Smooth muscle cell (in vitro differentiated cells): ENCODE data around the gene LIPT2. TPM values are rescaled to one million over a fixed set of nuclear protein-coding genes. Genes with fewer than 3 reads are reported as not detected.

Experiments used
- DNase-seq: peaks from one replicate; lab custom pipeline; 2025; ENCODE audit not compliant: unreplicated experiment; lab: John Stamatoyannopoulos, UW
- H2AFZ ChIP-seq: fragments of 200-600 bp; sonication (generic); 2 replicates; pipeline ENCODE4 v1.6.0; 2016; ENCODE audit warnings: antibody characterized with exemption, low read depth, mild to moderate bottlenecking
- H3F3A ChIP-seq: fragments of 200-600 bp; sonication (generic); 2 replicates; pipeline ENCODE4 v1.6.0; 2017; ENCODE audit warnings: antibody characterized with exemption, low read depth
- H3K27ac ChIP-seq: fragments of 200-600 bp; sonication (generic); 2 replicates; pipeline ENCODE4 v1.5.1; 2016; ENCODE audit warnings: low read depth, mild to moderate bottlenecking
- H3K27me3 ChIP-seq: fragments of 200-600 bp; sonication (generic); 2 replicates; pipeline ENCODE4 v1.6.1; 2016; ENCODE audit warnings: low read depth, mild to moderate bottlenecking
- H3K36me3 ChIP-seq: fragments of 200-600 bp; sonication (generic); 2 replicates; pipeline ENCODE4 v1.5.1; 2016; ENCODE audit warnings: low read depth
- H3K4me1 ChIP-seq: fragments of 200-600 bp; sonication (generic); 2 replicates; pipeline ENCODE4 v1.5.1; 2016; ENCODE audit warnings: low read depth
- H3K4me2 ChIP-seq: fragments of 200-600 bp; sonication (generic); 2 replicates; pipeline ENCODE4 v1.6.0; 2016; ENCODE audit warnings: mild to moderate bottlenecking
- H3K4me3 ChIP-seq: fragments of 200-600 bp; sonication (generic); 2 replicates; pipeline ENCODE4 v1.5.1; 2016; ENCODE audit warnings: mild to moderate bottlenecking
- H3K79me2 ChIP-seq: fragments of 200-600 bp; sonication (generic); 2 replicates; pipeline ENCODE4 v1.6.0; 2016; ENCODE audit warnings: low read depth, mild to moderate bottlenecking
- H3K9ac ChIP-seq: fragments of 200-600 bp; sonication (generic); 2 replicates; pipeline ENCODE4 v1.6.0; 2016; ENCODE audit warnings: low read depth
- H3K9me3 ChIP-seq: fragments of 200-600 bp; sonication (generic); replicated peaks from 2 replicates; pipeline ENCODE4 v1.5.1; 2016; ENCODE audit warnings: low read depth
- H4K20me1 ChIP-seq: fragments of 200-600 bp; sonication (generic); 2 replicates; pipeline ENCODE4 v1.6.0; 2016; ENCODE audit warnings: low read depth
- WGBS: methylation state at CpG from one replicate; pipeline ENCODE4 v1.1.7; 2016; ENCODE audit warnings: low lambda C conversion rate; 5-methylcytosine and 5-hydroxymethylcytosine counted together
- polyA plus RNA-seq: library from polyadenylated mRNA; unstranded; fragments of >200 nt; fragmentation: Nextera tagmentation; extraction: Ambion mirVana; gene quantifications from 2 replicates; pipeline ENCODE4 v1.2.1, GENCODE V29; 2016
- total RNA-seq: library from RNA; depleted of rRNA; stranded (reverse); fragments of >200 nt; gene quantifications from 2 replicates; pipeline ENCODE4 v1.2.3, GENCODE V29; 2014
- TF ChIP-seq, protein P1 (sequence below): fragments of 200-600 bp; sonication (generic); IDR thresholded peaks from 2 replicates; pipeline ENCODE4 v1.5.1; 2017; ENCODE audit warnings: borderline replicate concordance, mild to moderate bottlenecking, antibody characterized with exemption; ENCODE audit not compliant: insufficient read depth, poor library complexity, severe bottlenecking

Gene LIPT2
- total and polyA plus RNA-seq, 2 experiments from 2014 or later: 4.0 to 10.2 TPM

DNA sequence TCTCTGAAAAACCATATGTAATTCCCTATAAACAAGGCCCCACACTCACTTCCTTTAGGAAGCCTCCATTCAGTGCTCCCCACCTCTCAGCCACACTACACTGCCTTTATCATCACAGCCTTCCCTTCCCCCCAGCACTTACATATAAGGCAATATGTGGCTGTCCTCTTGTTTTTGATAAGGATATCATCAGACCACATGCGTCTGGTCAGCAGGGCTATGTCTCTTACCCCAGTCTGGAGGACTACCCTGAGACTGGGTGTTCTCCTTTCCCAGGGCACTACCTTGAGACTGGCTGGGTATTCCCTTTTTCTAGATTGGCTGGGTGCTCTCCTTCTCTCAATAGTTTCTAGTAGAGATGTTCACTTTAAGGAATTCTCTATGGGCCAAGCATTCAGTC, 33.9 kb downstream of the LIPT2 start:
- H3K4me1 ChIP-seq: peaks cover 8% of the 10 kb centered on the region
- no peak overlapping the region for H3K4me2 ChIP-seq
- DNase-seq: no peak
- no peak overlapping the region for H3K27ac ChIP-seq
- peaks cover 12% of the 10 kb centered on the region for H3F3A ChIP-seq
- H2AFZ ChIP-seq: no peak overlapping the region
- no peaks in the 10 kb centered on the region for H3K27me3 ChIP-seq
- H3K9ac ChIP-seq: no peak overlapping the region
- no peaks in the 10 kb centered on the region for H4K20me1 ChIP-seq
- no peaks in the 10 kb centered on the region for H3K9me3 ChIP-seq
- H3K79me2 ChIP-seq: no peaks in the 10 kb centered on the region
- H3K4me3 ChIP-seq: no peak overlapping the region
- 3% methylated on average over 1 of the region's 1 CpG for WGBS
- H3K36me3 ChIP-seq: no peaks in the 10 kb centered on the region
- TF ChIP-seq, protein P1, sequence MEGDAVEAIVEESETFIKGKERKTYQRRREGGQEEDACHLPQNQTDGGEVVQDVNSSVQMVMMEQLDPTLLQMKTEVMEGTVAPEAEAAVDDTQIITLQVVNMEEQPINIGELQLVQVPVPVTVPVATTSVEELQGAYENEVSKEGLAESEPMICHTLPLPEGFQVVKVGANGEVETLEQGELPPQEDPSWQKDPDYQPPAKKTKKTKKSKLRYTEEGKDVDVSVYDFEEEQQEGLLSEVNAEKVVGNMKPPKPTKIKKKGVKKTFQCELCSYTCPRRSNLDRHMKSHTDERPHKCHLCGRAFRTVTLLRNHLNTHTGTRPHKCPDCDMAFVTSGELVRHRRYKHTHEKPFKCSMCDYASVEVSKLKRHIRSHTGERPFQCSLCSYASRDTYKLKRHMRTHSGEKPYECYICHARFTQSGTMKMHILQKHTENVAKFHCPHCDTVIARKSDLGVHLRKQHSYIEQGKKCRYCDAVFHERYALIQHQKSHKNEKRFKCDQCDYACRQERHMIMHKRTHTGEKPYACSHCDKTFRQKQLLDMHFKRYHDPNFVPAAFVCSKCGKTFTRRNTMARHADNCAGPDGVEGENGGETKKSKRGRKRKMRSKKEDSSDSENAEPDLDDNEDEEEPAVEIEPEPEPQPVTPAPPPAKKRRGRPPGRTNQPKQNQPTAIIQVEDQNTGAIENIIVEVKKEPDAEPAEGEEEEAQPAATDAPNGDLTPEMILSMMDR: no peak

DNA sequence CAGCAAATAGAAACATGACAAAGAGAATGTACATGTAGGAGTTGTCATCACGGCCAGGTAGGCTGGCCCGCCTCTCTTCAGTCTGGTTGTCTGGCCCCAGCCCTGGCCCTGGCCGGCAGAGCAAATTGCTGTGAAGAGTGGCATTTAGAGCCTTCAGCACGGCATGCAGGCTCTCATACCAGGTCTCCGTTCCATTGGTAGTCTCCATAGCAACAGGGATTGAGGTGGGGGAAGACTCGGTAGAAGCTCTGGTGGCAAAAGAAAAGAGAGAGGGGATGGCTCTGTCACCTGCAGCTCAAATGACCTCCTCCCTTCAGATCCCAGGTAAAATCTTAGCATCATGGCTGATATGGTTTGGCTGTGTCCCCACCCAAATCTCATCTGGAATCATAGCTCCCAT, 36.2 kb downstream of the LIPT2 start:
- WGBS: 90% methylated on average over 6 of the region's 6 CpGs
- Histone ChIP-seq H3K79me2 (no peaks in the 10 kb centered on the region), H3K4me1 (peaks cover 8% of the 10 kb centered on the region), H2AFZ (no peak overlapping the region), H3K4me3 (no peak overlapping the region), H3K27ac (no peak overlapping the region), H3K4me2 (no peak overlapping the region), H3K27me3 (no peaks in the 10 kb centered on the region), H3K9ac (no peak overlapping the region), H4K20me1 (no peaks in the 10 kb centered on the region), H3K9me3 (no peaks in the 10 kb centered on the region), H3K36me3 (no peaks in the 10 kb centered on the region), H3F3A (peaks cover 12% of the 10 kb centered on the region)
- DNase-seq: no peak
- TF ChIP-seq, protein P1: no peak

DNA sequence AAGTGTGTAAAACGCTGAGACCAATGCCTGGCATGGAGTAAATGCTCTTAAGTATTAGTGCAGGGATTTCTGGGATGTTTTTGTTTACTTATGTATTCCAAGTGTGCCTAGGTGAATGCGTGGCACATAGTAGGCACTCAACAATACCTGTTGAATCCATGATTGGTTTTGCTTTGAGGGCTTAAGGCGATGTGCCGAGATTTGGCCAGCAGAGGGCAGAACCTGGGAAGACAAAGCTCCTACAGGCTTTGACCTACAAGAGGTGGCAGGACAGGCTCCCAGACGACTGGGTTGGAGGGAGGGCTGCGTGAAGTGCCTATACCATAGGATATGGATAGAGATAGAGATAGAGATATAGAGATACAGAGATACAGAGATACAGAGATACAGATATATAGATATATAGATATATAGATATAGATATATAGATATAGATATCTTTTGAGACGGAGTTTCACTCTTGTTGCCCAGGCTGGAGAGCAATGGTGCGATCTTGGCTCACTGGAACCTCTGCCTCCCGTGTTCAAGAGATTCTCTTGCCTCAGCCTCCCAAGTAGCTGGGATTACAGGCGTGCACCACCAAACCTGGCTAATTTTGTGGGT, 40.0 kb downstream of the LIPT2 start:
- TF ChIP-seq, protein P1: peak; percentile 77
- Histone ChIP-seq H3K79me2 (no peaks in the 10 kb centered on the region), H4K20me1 (no peaks in the 10 kb centered on the region), H3K27ac (no peak overlapping the region), H3K9ac (no peak overlapping the region), H3K27me3 (no peaks in the 10 kb centered on the region), H3F3A (no peaks in the 10 kb centered on the region), H3K36me3 (no peaks in the 10 kb centered on the region), H3K9me3 (no peaks in the 10 kb centered on the region), H2AFZ (no peak overlapping the region), H3K4me3 (no peak overlapping the region), H3K4me1 (no peaks in the 10 kb centered on the region), H3K4me2 (no peak overlapping the region)
- 44% methylated on average over 10 of the region's 10 CpGs for WGBS
- DNase-seq: no peak

DNA sequence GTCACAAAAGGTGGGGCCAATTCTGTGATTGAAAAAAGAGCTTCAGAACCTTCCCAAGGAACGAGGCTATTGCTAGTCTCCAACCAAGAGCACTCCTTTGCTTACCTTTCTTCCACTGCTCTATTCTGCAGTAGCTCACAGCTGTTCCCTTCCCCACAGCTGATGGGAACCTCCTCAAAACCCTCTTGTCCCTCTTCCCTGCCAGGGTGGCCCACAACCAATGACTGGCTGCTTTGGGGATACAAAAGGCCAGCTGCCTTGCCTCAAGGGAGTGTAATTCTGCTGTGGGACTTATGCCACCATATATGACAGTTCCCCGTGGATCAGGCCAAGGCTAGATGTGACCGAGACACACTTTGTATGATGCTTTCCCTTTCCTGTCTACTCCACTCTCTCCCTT, 41.2 kb downstream of the LIPT2 start:
- 81% methylated on average over 3 of the region's 3 CpGs for WGBS
- Histone ChIP-seq H3F3A (no peaks in the 10 kb centered on the region), H3K27me3 (no peaks in the 10 kb centered on the region), H3K36me3 (no peaks in the 10 kb centered on the region), H4K20me1 (no peaks in the 10 kb centered on the region), H3K9me3 (no peaks in the 10 kb centered on the region), H3K9ac (no peak overlapping the region), H3K4me3 (no peak overlapping the region), H3K4me2 (no peak overlapping the region), H2AFZ (no peak overlapping the region), H3K4me1 (no peaks in the 10 kb centered on the region), H3K27ac (no peak overlapping the region), H3K79me2 (no peaks in the 10 kb centered on the region)
- TF ChIP-seq, protein P1: no peak
- no peak for DNase-seq
